ENCODE measurements around the gene IRF3. TPM values are rescaled to one million over a fixed set of nuclear protein-coding genes. Genes with fewer than 3 reads are reported as not detected.
A peak's percentile ranks its signal among the peaks of the same experiment; 100 is the strongest.

The IRF3 gene, protein sequence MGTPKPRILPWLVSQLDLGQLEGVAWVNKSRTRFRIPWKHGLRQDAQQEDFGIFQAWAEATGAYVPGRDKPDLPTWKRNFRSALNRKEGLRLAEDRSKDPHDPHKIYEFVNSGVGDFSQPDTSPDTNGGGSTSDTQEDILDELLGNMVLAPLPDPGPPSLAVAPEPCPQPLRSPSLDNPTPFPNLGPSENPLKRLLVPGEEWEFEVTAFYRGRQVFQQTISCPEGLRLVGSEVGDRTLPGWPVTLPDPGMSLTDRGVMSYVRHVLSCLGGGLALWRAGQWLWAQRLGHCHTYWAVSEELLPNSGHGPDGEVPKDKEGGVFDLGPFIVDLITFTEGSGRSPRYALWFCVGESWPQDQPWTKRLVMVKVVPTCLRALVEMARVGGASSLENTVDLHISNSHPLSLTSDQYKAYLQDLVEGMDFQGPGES
- total RNA-seq: 100 to 1,000 TPM; 150 to 218 TPM

DNA sequence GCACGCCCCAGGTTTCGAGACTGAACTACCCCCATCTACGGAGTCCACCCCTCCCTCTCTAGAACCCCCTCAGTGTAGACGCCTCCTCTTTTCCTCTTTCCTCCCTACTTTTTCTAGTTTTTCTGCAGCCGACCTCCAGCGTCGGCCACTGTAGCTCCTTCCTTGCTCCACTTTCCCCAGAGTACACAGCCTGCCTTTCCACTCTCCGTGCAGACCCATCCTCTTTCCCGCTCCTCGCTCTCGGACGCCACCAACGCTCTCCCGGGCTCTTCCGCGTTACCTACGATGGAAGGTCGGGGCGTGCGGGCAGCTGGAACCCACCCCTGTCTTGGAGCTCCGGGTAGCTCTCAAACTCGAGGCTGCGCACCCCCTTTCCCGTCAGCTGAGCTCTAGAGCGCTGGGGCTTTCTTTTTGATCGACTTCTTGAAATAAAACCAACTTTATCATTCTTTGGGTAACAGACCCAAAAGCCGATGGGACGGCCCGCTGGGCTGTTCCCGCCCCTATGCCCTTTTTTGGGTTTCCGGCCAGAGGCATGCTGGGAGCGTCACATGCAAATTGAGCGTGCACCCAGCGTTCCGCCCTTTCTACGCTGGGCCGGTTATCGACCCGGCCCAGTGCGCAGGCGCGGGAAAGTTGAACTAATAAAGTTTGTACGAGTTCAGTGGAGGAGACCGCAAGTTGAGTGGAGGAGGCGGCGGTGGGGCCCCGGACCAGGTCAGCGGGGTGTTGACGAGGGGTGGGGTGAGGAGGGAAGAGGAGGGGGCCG, at the start of gene IRF3, which contains the start of gene BCL2L12:
TSS of gene IRF3 (minus strand) at position 507 of the 769 bp plus-strand sequence. CDS start 1,019 bp downstream, outside the sequence.
TSS of gene BCL2L12 (plus strand) at position 583 of the 769 bp plus-strand sequence. CDS start 760 bp downstream, outside the sequence.
- peak within 1 kb of the TSS; percentile 98 for H3K27ac Mint-ChIP-seq

DNA sequence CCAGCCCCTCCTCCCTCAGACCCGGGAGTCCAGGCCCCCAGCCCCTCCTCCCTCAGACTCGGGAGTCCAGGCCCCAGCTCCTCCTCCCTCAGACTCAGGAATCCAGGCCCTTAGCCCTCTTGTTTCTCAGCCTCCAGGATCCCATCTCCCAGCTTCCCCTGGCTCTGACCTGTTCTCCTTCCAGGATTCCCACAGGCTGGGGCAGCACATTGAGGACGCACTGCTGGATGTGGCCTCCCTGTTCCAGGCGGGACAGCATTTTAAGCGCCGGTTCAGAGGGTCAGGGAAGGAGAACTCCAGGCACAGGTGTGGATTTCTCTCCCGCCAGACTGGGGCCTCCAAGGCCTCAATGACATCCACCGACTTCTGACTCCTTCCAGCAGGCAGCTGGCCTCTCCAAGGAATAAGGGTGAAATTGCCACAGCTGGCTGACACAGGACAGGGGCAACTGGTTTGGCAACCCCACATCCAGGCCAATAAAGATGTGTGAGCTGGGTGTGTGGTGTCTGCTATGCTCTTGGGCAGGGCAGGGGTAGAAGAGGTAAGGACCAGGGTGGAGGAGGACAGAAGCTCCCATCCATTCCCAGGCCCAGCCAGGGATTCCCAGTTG, 47.7 kb upstream of the IRF3 start:
- Mint-ChIP-seq H3K4me3 (no peak overlapping the region), H3K9me3 (no peaks in the 10 kb centered on the region), H3K27me3 (peaks cover 9% of the 10 kb centered on the region), H3K4me1 (peaks cover 5% of the 10 kb centered on the region), H3K36me3 (ENCODE audit: low read depth) (no peaks in the 10 kb centered on the region), H3K27ac (no peak overlapping the region)
- no peak for ATAC-seq (replicated peaks)

More for the DNA sequence above, at the start of gene IRF3, which contains the start of gene BCL2L12:
- H3K4me1 Mint-ChIP-seq: peaks cover 10% of the 10 kb centered on the region
- peak within 1 kb of the TSS; percentile 99 for H3K4me3 Mint-ChIP-seq
- no peaks in the 10 kb centered on the region for H3K9me3 Mint-ChIP-seq
- peaks cover 66% of the 10 kb centered on the region for H3K36me3 Mint-ChIP-seq (ENCODE audit: low read depth)
- ATAC-seq (replicated peaks): peak; percentile 88
- H3K27me3 Mint-ChIP-seq: no peaks in the 10 kb centered on the region

DNA sequence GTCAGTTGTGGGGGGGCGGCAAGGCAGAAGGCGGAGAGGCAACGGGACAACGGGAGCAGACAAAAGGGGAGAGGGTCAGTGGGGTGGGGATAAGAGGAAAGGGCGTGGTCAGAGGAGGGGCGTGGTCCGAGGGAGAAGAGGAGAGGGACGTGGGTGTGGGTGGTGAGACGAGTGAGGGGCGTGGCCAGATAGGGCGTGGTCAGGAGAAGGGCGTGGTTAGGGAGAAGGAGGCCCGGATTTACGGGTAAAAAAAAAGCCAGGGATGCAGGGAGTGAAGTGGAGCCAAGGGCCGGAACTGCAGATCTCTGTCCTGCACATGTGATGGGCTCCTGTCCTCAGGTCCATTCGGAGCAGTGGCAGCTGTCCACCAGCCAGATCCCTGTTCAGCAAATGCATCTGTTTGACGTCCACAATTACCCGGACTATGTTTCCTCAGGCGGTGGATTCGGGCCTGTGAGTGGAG, 46.8 kb upstream of the IRF3 start:
- Mint-ChIP-seq H3K27me3 (peaks cover 9% of the 10 kb centered on the region), H3K9me3 (no peaks in the 10 kb centered on the region), H3K36me3 (ENCODE audit: low read depth) (no peaks in the 10 kb centered on the region), H3K27ac (no peak overlapping the region), H3K4me3 (no peak overlapping the region), H3K4me1 (peaks cover 5% of the 10 kb centered on the region)
- no peak for ATAC-seq (replicated peaks)

DNA sequence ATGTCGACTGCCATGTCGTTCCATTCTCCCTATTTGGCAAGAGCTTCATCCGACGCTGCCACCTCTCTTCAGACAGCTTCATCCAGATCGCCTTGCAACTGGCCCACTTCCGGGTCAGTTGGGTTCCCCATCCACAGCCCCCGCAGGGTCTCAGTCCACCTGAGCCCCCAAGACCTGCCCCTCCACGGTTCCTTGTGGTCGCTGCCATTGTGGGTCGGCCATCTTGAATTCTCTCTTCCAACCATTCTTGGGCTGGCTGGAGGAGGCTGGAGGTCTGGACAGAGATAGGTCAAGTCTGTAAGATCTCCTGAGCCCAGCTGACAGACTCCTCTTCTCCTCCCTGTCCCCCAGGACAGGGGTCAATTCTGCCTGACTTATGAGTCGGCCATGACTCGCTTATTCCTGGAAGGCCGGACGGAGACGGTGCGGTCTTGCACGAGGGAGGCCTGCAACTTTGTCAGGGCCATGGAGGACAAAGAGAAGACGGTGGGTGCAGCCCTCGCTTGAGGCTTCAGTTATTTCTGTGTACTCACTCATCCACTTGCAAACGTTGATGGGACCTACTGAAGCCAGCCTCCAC, 44.8 kb upstream of the IRF3 start:
- ATAC-seq (replicated peaks): no peak
- H3K4me1 Mint-ChIP-seq: peaks cover 5% of the 10 kb centered on the region
- H3K27ac Mint-ChIP-seq: no peak overlapping the region
- H3K27me3 Mint-ChIP-seq: peaks cover 9% of the 10 kb centered on the region
- H3K36me3 Mint-ChIP-seq (ENCODE audit: low read depth): no peaks in the 10 kb centered on the region
- no peaks in the 10 kb centered on the region for H3K9me3 Mint-ChIP-seq
- H3K4me3 Mint-ChIP-seq: no peak overlapping the region

DNA sequence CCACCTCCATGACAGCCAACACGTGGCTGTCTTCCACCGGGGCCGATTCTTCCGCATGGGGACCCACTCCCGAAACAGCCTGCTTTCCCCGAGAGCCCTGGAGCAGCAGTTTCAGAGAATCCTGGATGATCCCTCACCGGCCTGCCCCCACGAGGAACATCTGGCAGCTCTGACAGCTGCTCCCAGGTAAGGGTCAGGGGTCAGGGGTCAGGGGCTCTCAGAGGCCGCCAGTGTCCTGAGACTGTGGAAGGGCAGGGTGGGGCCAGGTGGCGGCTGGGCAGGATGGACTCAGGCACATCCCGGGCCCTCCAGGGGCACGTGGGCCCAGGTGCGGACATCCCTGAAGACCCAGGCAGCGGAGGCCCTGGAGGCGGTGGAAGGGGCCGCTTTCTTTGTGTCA, 40.3 kb upstream of the IRF3 start:
- H3K27ac Mint-ChIP-seq: no peak overlapping the region
- H3K27me3 Mint-ChIP-seq: peaks cover 9% of the 10 kb centered on the region
- peaks cover 5% of the 10 kb centered on the region for H3K4me1 Mint-ChIP-seq

DNA sequence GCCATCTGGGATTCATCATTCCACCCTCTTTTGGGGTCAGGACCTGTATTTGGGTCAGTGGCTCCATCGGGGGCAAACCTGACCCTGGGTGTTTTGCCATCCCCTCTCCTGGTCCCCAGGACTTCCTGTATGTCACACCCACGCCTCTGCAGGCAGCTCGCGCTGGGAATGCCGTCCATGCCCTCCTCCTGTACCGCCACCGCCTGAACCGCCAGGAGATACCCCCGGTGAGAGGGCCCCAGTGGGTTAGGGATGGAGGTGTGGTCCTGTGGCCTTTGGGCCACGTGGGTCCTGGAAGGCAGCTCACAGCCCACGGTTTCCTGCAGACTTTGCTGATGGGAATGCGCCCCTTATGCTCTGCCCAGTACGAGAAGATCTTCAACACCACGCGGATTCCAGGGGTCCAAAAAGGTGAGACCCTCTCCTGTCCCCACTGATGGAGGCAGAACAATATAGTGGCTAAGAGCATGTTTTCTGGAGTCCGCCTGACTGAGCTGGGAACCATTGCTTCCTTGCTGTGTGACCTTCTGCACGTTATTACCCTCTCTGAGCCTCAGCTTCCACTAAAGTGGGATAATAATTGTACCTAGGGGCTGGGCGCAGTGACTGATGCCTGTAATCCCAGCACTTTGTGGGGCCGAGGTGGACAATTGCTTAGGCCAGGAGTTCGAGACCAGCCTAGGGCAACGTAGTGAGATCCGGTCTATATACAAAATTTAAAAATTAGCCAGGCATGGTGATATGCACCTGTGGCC, 39.4 kb upstream of the IRF3 start:
- no peaks in the 10 kb centered on the region for H3K36me3 Mint-ChIP-seq (ENCODE audit: low read depth)
- peaks cover 6% of the 10 kb centered on the region for H3K27me3 Mint-ChIP-seq
- no peak overlapping the region for H3K4me3 Mint-ChIP-seq
- peaks cover 1% of the 10 kb centered on the region for H3K4me1 Mint-ChIP-seq
- no peaks in the 10 kb centered on the region for H3K9me3 Mint-ChIP-seq
- no peak overlapping the region for H3K27ac Mint-ChIP-seq
- no peak for ATAC-seq (replicated peaks)

More for the DNA sequence above, 40.3 kb upstream of the IRF3 start:
- ATAC-seq (replicated peaks): no peak
- no peaks in the 10 kb centered on the region for H3K9me3 Mint-ChIP-seq
- H3K4me3 Mint-ChIP-seq: no peak overlapping the region
- no peaks in the 10 kb centered on the region for H3K36me3 Mint-ChIP-seq (ENCODE audit: low read depth)

DNA sequence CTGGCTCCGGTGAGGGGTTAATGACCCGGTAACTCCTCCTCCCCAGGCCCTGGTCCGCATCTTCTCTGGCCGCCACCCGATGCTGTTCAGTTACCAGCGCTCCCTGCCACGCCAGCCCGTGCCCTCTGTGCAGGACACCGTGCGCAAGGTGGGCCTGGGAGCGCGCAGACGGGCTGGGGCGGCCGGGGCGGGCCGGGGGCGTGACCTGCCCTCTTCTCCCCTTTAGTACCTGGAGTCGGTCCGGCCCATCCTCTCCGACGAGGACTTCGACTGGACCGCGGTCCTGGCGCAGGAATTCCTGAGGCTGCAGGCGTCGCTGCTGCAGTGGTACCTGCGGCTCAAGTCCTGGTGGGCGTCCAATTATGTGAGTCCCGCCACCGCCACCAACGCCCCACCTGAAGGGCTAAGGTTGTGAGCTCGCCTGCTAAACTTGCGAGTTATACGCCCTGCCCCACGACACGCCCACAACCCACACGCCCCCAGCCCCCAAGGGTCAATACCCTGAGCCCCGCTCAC, 35.7 kb upstream of the IRF3 start:
- Mint-ChIP-seq H3K27me3 (no peaks in the 10 kb centered on the region), H3K36me3 (ENCODE audit: low read depth) (no peaks in the 10 kb centered on the region), H3K4me1 (no peaks in the 10 kb centered on the region), H3K9me3 (no peaks in the 10 kb centered on the region), H3K27ac (no peak overlapping the region), H3K4me3 (no peak overlapping the region)
- ATAC-seq (replicated peaks): peak; percentile 39

DNA sequence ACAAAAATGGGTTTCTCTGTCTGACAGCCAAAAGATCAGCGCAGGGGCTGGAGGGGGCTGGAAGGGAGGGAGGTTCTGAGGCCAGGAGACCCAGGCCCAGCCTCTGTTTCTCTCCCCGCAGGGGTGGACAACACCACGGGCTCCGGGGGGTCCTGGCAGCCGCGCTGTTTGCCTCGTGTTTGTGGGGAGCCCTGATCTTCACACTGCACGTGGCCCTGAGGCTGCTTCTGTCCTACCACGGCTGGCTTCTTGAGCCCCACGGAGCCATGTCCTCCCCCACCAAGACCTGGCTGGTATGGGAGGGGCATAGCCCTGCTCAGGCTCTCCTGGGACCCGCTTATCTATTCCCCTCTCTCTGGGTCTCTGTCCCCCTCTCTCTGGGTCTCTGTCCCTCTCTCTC, 34.9 kb upstream of the IRF3 start:
- Mint-ChIP-seq H3K4me1 (no peaks in the 10 kb centered on the region), H3K27ac (no peak overlapping the region), H3K4me3 (no peak overlapping the region), H3K27me3 (no peaks in the 10 kb centered on the region), H3K9me3 (no peaks in the 10 kb centered on the region), H3K36me3 (ENCODE audit: low read depth) (no peaks in the 10 kb centered on the region)
- peak; percentile 38 for ATAC-seq (replicated peaks)

DNA sequence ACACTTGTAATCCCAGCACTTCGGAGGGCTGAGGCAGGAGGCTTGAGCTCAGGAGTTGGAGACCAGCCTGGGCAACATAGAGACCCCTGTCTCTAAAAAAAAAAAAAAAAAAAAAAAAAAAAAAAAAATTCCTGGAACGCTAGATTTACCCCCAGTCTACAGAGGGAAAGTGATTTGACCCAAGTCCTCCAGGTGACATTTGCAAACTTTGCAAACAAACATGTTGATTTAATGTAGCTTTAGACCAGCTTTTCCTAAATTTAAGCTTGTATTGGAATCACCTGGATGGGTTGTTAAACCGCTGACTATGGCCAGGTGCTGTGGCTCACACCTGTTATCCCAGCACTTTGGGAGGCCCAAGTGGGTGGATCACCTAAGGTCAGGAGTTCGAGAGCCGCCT, 33.7 kb upstream of the IRF3 start:
- no peaks in the 10 kb centered on the region for H3K4me1 Mint-ChIP-seq
- no peak overlapping the region for H3K4me3 Mint-ChIP-seq
- ATAC-seq (replicated peaks): no peak
- no peaks in the 10 kb centered on the region for H3K27me3 Mint-ChIP-seq
- H3K36me3 Mint-ChIP-seq (ENCODE audit: low read depth): no peaks in the 10 kb centered on the region
- no peak overlapping the region for H3K27ac Mint-ChIP-seq
- no peaks in the 10 kb centered on the region for H3K9me3 Mint-ChIP-seq

DNA sequence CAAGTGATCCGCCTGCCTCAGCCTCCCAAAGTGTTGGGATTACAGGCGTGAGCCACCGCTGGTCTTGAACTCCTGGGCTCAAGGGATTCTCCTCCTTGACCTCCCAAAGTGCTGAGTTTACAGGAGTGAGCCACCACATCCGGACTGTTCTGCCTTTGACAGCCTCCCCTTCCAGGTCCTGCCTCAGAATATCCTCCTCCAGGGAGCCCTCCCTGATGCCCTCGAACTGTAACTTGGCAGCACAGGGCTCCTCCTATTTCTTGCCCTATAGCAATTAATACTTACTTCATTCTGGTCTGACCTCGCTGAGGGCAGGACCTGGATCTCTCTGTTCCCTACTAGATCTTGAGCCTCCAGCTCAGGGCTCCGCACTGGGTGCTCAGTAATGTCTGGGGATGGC, 31.2 kb upstream of the IRF3 start:
- H3K9me3 Mint-ChIP-seq: no peaks in the 10 kb centered on the region
- H3K4me1 Mint-ChIP-seq: no peaks in the 10 kb centered on the region
- H3K4me3 Mint-ChIP-seq: no peak overlapping the region
- no peaks in the 10 kb centered on the region for H3K27me3 Mint-ChIP-seq
- H3K27ac Mint-ChIP-seq: no peak overlapping the region
- no peak for ATAC-seq (replicated peaks)
- H3K36me3 Mint-ChIP-seq (ENCODE audit: low read depth): no peaks in the 10 kb centered on the region

DNA sequence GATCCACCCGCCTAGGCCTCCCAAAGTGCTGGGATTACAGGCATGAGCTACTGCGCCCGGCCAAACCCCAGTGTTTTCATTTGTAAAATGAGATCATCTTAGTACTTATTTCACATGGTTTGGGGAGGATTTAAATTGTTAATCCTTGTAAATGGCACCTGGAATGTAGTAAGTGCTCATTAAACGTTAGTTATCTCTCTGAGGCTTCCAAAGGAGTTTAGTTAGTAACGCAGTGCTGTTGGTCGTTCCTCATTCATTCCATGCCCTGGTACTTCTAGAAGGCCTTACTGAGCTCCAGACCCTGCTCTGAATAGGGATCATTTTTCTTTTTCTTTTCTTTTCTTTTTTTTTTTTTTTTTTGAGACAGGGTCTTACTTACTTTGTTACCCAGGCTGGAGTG, 30.5 kb upstream of the IRF3 start:
- no peak for ATAC-seq (replicated peaks)
- no peak overlapping the region for H3K27ac Mint-ChIP-seq
- no peaks in the 10 kb centered on the region for H3K4me1 Mint-ChIP-seq
- no peaks in the 10 kb centered on the region for H3K36me3 Mint-ChIP-seq (ENCODE audit: low read depth)
- H3K27me3 Mint-ChIP-seq: no peaks in the 10 kb centered on the region
- no peaks in the 10 kb centered on the region for H3K9me3 Mint-ChIP-seq
- no peak overlapping the region for H3K4me3 Mint-ChIP-seq

DNA sequence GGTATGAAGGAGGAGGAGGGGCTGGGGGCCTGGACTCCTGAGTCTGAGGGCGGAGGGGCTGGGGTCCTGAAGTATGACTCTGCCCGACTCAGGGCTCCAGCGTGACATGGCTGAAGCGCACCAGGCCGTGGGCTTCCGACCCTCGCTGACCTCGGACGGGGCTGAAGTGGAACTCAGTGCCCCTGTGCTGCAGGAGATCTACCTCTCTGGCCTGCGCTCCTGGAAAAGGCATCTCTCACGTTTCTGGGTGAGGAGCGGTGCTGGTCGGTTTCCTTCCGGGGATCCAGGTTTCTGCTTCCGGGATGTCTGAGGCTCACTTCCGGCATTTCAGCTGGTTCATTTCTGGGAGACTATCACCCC, 26.5 kb upstream of the IRF3 start:
- H3K27me3 Mint-ChIP-seq: peaks cover 8% of the 10 kb centered on the region
- H3K9me3 Mint-ChIP-seq: no peaks in the 10 kb centered on the region
- H3K27ac Mint-ChIP-seq: no peak overlapping the region
- H3K36me3 Mint-ChIP-seq (ENCODE audit: low read depth): peaks cover 31% of the 10 kb centered on the region
- ATAC-seq (replicated peaks): no peak
- peak overlapping the region; percentile 9 for H3K4me3 Mint-ChIP-seq
- H3K4me1 Mint-ChIP-seq: peaks cover 18% of the 10 kb centered on the region

DNA sequence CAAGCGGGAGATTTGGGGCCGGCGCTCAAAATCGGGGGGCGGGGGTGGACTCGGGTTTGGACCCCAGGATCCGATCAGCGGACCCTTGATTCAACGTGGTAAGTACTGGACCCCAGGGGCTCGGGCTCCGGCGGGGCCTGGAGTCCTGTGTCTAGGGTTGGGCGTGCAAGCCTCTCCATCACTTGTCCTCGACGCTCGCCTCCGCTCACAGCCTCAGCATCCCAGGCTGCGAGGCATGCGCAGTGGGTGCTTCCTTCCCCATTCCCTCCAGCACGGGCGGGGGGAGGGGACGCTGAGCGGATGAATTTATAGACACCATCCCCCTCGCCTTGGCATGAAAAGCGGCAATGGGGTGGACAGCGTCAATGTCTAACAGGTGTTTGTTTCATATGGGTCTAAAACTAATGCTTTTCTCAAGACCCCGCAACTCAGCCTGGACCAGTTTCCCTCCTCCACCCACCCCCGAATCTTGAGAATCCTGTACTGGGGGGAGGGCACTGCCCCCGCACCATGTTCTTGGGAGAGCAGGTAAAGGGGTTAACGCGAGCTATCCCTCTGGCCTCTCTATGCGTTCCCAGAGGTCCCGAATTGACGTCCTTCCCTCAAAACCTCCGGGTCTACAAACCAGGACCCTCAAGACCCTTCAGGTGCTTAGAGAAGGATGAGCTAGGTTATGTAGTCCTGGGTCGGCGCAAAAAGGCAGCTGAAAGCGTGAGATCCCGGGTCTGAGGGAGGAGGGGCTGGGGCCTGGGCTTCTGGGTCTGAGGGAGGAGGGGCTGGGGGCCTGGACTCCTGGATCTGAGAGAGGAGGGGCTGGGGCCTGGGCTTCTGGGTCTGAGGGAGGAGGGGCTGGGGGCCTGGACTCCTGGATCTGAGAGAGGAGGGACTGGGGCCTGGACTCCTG, 25.8 kb upstream of the IRF3 start:
- H3K27ac Mint-ChIP-seq: peak overlapping the region; percentile 68

More for the DNA sequence above, 25.8 kb upstream of the IRF3 start:
- Mint-ChIP-seq H3K4me1 (peaks cover 18% of the 10 kb centered on the region), H3K36me3 (ENCODE audit: low read depth) (peaks cover 35% of the 10 kb centered on the region), H3K4me3 (peak overlapping the region; percentile 83), H3K9me3 (no peaks in the 10 kb centered on the region), H3K27me3 (peaks cover 8% of the 10 kb centered on the region)
- ATAC-seq (replicated peaks): peak; percentile 62
